ENCODE results near the gene PRELP.

PRELP gene

DNA sequence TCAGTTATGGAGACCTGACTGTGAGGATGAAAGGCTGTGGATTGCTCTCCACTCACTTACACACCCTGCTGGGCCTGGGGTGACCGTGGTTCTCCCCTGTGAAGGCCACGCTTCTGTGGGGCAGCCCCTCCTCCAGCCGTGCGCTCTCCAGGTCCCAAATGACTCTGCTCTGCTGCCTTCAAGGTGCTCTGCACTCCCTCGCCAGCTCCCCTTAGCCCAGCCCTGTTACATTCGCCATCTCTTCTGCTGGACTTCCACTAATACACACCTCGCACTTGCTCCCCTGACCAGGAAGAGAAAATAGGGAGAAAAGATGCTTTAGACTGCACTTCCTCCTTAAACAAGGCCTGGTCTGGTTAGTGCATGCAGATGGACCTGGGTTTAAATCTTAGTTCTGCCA lies 42.9 kb downstream of the PRELP start:
- no peak overlapping the region for H3K4me3 ChIP-seq (ENCODE audit: low read depth, low read length)

DNA sequence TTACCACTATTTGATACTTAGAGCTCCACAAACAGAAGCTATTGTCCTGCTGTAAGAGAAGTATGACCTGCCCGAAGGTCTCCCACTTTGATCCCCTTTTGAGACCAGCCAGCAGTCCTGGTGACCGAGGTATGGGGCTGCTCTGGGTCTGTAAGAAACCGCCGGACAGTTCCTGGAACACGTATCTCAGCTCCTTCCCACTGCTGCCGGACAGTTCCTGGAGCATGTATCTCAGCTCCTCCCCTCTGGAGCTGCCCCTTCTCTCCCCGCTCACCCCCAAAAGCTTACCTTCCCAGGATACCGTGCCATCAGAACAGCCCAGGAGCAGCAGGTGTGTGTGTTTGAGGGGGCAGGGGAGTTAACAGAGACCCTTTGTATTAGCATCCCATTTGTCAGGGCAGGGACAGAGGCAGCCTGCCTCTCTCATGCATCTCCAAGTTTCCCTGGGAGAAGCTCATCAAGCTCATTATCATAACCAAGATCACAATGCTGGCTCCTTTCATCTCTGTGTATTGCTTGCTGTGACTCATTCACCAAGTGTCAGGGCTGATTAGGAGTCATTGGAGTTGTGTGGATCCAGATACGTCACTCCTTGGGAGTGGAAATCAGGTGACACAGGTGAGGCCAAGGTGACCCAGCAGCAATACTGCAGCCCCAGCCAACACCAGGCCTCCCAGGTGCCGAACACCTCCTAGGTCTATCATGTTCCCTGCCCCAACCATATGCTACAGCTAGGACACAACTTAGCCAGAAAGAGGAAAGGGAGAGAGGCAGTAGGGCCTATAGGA lies 43.6 kb downstream of the PRELP start:
- H3K4me3 ChIP-seq (ENCODE audit: low read depth, low read length), result no peak overlapping the region
- TF ChIP-seq, protein P1, sequence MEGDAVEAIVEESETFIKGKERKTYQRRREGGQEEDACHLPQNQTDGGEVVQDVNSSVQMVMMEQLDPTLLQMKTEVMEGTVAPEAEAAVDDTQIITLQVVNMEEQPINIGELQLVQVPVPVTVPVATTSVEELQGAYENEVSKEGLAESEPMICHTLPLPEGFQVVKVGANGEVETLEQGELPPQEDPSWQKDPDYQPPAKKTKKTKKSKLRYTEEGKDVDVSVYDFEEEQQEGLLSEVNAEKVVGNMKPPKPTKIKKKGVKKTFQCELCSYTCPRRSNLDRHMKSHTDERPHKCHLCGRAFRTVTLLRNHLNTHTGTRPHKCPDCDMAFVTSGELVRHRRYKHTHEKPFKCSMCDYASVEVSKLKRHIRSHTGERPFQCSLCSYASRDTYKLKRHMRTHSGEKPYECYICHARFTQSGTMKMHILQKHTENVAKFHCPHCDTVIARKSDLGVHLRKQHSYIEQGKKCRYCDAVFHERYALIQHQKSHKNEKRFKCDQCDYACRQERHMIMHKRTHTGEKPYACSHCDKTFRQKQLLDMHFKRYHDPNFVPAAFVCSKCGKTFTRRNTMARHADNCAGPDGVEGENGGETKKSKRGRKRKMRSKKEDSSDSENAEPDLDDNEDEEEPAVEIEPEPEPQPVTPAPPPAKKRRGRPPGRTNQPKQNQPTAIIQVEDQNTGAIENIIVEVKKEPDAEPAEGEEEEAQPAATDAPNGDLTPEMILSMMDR (IDR thresholded peaks at IDR 0.05; ENCODE audit: low read depth, low read length), result no peak

More for the DNA sequence above, 42.9 kb downstream of the PRELP start:
- TF ChIP-seq, protein P1 (IDR thresholded peaks at IDR 0.05; ENCODE audit: low read depth, low read length), result no peak

DNA sequence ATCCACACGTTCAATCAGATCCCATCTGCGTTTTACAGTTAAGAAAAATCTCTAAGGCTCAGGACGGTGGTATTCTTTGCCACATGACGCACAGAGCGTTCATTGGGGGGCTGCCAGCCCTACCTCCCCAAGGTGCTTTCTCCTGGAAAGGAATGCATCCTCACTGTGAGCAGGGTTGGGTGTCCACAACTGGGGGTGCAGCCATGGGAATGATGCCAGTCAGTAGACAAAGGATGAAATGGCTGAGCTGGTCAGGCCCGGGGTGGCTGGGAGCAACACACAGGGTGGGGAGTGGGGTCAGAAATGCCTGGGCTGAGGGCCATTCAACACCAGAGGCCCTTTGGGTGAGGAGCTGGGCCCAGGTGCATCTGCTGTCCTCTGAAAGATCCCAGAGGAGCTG lies 44.3 kb downstream of the PRELP start:
- TF ChIP-seq, protein P1 (IDR thresholded peaks at IDR 0.05; ENCODE audit: low read depth, low read length), result no peak
- H3K4me3 ChIP-seq (ENCODE audit: low read depth, low read length), result no peak overlapping the region

DNA sequence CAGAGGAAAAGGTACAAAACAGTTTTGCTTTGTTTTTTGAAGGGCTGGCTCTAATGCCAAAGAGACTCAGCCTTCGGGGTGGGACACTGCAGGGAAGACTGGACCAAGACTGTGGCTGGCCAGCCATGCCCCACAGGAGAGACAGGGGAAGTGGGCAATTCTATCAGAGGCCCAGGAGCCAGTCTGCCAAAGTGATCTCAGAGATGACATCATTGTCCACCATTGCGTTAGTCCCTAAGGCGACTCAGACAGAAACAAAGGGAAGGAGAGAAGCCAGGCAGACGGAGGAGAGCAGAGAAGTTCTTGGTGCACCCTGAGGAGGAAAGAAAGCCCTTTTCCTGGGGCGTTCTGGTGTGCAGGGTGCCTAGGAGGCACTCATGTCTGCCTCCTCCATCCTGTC lies 44.7 kb downstream of the PRELP start:
- TF ChIP-seq, protein P1 (IDR thresholded peaks at IDR 0.05; ENCODE audit: low read depth, low read length), result no peak
- no peak overlapping the region for H3K4me3 ChIP-seq (ENCODE audit: low read depth, low read length)

DNA sequence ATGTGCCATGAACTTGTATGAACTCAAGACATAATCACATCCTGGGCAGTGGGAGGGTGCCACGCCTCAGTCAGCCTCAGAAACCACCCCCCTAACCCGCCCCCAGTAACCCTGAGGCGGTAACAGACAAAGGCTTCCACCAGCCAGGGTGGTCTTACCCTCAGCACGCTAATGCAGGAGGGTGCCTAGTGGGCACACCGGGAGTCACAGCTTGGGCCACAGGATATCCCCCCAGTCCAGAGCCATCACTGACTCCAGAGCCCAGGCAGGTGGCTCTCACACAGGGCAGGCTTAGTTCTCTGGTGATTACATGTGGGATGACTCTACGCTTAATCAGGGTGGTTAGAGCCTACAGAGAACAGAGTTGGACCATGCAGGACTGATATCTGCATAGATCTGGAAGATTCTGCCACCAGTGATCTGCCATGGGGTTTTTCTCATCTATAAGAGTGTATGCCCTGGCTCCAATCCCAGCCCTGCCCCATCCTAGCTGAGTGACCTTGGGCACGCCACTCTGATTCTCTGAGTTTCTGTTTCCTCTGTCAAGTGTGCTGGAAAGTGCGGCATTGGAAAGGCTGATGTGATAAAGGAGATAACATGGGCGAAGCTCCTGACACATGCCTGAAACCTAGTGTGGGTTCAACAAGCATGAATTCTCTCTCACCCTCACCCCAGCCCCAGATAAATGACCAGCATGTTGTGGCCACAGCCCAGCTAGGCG lies 45.6 kb downstream of the PRELP start:
- no peak overlapping the region for H3K4me3 ChIP-seq (ENCODE audit: low read depth, low read length)
- TF ChIP-seq, protein P1 (IDR thresholded peaks at IDR 0.05; ENCODE audit: low read depth, low read length), result no peak

DNA sequence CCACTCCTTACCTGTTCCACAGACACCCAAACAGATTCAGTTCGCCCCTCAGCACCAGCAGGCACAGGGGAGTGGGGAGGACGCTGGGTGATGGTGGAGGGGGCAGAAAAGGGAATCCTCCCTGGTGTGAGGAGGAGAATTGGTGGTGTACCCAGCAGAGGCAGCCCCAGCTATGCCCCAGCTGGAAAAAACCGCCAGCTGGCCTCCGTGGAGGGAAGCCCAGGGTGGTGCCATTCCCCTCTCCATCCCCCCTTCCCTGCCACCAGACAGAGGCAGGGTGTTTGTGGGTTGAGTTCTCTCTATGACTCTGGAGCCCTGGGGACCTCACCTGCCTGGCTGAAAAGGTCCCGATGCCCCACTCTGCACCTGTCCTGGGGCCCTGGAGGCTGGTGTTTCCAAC lies 46.2 kb downstream of the PRELP start:
- H3K4me3 ChIP-seq (ENCODE audit: low read depth, low read length), result no peak overlapping the region
- TF ChIP-seq, protein P1 (IDR thresholded peaks at IDR 0.05; ENCODE audit: low read depth, low read length), result no peak

DNA sequence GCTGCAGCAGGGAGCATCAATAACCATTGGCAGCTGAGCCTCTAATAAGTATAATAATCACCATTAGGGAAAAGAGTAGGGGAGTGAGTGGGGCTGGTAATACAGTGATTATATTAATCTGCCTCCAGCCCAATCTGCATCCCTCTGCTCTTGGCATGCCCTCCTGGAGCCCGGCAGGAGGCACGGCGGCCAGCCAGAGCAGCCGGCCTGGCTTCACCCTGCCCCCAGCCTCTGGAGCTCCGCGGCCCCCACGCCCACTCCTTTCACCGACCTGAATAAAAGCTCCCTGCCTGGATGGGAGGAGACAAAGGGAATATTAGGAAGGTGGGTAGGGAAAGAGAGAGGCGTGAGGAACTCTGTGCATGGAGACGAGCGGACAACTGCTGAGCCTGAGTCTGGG lies 46.6 kb downstream of the PRELP start:
- no peak overlapping the region for H3K4me3 ChIP-seq (ENCODE audit: low read depth, low read length)
- TF ChIP-seq, protein P1 (IDR thresholded peaks at IDR 0.05; ENCODE audit: low read depth, low read length), result no peak

Data from WI38 (cell line).